Effector memory CD4-positive, alpha-beta T cell (primary cell): Measurements from ENCODE around the gene BORCS5.
"Not testable (repeated sequence)": the region's sequence is repeated elsewhere in the genome, so short reads cannot be mapped to it uniquely, and the experiment has no call there.

ENCODE experiments used
- DNase-seq, 3 donors: peaks; one replicate each; pipeline ENCODE4 v3.0.0-alpha.2; 2020
- H3K27ac ChIP-seq: 2 replicates; pipeline ENCODE4 v1.7.0; 2013; ENCODE audit warnings: mild to moderate bottlenecking, low read length, moderate library complexity; ENCODE audit not compliant: insufficient read depth, poor library complexity, severe bottlenecking
- H3K27me3 ChIP-seq: replicated peaks from 2 replicates; pipeline ENCODE4 v1.7.0; 2013; ENCODE audit warnings: mild to moderate bottlenecking, low read length; ENCODE audit not compliant: insufficient read depth, control insufficient read depth, poor library complexity, severe bottlenecking
- H3K36me3 ChIP-seq: 2 replicates; pipeline ENCODE4 v1.7.0; 2013; ENCODE audit warnings: mild to moderate bottlenecking, low read length, moderate library complexity; ENCODE audit not compliant: control insufficient read depth, insufficient read depth
- H3K4me1 ChIP-seq: 2 replicates; pipeline ENCODE4 v1.7.0; 2013; ENCODE audit warnings: low read length, mild to moderate bottlenecking; ENCODE audit not compliant: control insufficient read depth, insufficient read depth, poor library complexity, severe bottlenecking
- H3K4me3 ChIP-seq: 2 replicates; pipeline ENCODE4 v1.7.0; 2013; ENCODE audit warnings: low read length, low read depth, mild to moderate bottlenecking; ENCODE audit not compliant: insufficient read depth, poor library complexity, severe bottlenecking
- H3K9me3 ChIP-seq: 2 replicates; pipeline ENCODE4 v1.7.0; 2013; ENCODE audit warnings: mild to moderate bottlenecking, low read length, moderate library complexity; ENCODE audit not compliant: control insufficient read depth

Gene BORCS5

DNA sequence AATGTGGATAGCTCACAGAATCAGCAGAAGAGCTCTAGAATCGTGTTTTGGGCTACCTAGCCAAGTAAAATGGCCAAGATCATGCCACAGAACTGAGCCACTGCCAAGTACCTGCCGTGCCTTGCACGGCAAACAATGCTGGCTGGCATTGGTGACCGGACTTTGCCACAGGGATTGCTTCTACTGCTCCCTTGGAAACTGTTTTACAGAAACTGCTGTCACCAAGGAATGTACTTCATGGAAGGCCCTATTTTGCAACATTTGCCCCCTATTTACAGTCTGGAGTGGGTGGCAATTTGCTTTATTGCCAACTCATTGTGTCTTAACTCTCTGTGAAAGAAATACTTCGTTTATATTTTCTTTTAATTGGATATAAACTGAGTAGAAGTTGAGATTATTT lies 49.0 kb downstream of the BORCS5 start:
- DNase-seq = no peak
- Histone ChIP-seq H3K27ac (no peak overlapping the region), H3K36me3 (no peaks in the 10 kb centered on the region), H3K27me3 (no peaks in the 10 kb centered on the region), H3K4me1 (peaks cover 7% of the 10 kb centered on the region), H3K9me3 (no peaks in the 10 kb centered on the region), H3K4me3 (no peak overlapping the region)

DNA sequence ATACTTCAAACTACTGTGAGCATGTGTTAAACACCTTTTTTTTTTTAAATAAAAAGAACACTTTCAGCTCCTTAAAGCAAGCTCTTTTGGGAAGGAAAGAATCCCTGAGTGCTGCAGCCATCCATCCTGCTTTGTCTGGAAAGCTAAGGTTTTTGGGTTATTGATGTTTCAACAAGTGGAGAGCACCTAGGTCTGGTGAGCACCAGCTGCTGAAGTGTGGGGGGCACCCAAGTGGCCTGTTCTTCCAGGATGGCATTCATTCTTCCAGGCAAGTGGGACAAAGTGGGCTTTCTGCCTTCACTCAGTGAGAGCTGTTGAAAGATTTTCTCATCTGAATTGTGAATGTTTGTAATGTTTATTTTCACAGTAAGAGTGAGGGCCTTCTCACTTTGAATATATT lies 49.9 kb downstream of the BORCS5 start:
- H3K27ac ChIP-seq = no peak overlapping the region
- H3K27me3 ChIP-seq = no peaks in the 10 kb centered on the region
- H3K4me3 ChIP-seq = no peak overlapping the region
- peaks cover 7% of the 10 kb centered on the region for H3K4me1 ChIP-seq
- H3K36me3 ChIP-seq = no peaks in the 10 kb centered on the region
- H3K9me3 ChIP-seq = no peaks in the 10 kb centered on the region
- DNase-seq = no peak

DNA sequence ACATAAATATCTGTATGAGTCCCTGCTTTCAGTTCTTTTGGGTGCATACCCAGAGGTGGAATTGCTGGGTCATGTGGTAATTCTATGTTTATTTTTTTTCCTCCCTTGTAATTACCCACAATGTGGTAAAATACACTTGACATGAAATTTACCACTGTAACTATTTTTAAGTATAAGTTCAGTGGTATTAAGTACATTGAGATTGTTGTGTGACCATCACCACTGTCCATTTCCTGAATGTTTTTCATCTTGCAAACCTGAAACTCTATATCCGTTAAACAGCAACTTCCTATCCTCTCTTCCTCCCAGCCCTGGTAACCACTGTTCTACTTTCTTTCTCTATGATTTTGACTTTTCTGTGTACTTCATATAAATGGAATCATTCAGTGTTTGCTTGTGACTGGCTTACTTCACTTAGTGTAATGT lies 51.4 kb downstream of the BORCS5 start:
- H3K36me3 ChIP-seq = no peaks in the 10 kb centered on the region
- peaks cover 7% of the 10 kb centered on the region for H3K4me1 ChIP-seq
- no peaks in the 10 kb centered on the region for H3K9me3 ChIP-seq
- H3K27ac ChIP-seq = no peak overlapping the region
- H3K4me3 ChIP-seq = no peak overlapping the region
- H3K27me3 ChIP-seq = no peaks in the 10 kb centered on the region
- no peak for DNase-seq

DNA sequence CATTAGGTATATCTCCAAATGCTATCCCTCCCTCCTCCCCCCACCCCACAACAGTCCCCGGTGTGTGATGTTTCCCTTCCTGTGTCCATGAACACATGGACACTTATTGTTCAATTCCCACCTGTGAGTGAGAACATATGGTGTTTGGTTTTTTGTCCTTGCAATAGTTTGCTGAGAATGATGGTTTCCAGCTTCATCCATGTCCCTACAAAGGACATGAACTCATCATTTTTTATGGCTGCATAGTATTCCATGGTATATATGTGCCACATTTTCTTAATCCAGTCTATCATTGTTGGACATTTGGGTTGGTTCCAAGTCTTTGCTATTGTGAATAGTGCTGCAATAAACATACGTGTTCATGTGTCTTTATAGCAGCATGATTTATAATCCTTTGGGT lies 52.5 kb downstream of the BORCS5 start:
- not testable (repeated sequence) for H3K4me3 ChIP-seq, DNase-seq, H3K27me3 ChIP-seq, H3K36me3 ChIP-seq, H3K4me1 ChIP-seq, H3K9me3 ChIP-seq, H3K27ac ChIP-seq

DNA sequence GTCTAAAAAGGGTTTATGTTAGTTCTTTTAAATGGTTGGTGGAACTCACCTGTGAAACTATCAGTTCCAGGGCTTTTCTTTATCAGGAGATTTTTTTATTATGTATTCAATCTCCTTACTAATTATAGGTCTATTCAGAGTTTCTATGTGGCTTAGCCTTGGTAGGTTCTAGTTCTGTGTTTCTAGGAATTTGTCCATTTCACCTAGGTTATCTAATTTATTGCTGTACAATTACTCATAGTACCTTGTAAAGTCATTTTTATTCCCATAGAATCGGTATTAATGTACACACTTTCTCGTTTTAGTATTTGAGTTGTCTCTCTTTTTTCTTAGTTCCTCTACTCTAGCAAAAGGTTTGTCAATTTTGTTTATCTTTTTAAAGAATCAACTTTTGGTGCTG lies 59.0 kb downstream of the BORCS5 start:
- Histone ChIP-seq H3K36me3 (no peaks in the 10 kb centered on the region), H3K27me3 (no peaks in the 10 kb centered on the region), H3K9me3 (no peaks in the 10 kb centered on the region), H3K4me3 (no peak overlapping the region), H3K27ac (no peak overlapping the region), H3K4me1 (no peaks in the 10 kb centered on the region)
- DNase-seq = no peak

DNA sequence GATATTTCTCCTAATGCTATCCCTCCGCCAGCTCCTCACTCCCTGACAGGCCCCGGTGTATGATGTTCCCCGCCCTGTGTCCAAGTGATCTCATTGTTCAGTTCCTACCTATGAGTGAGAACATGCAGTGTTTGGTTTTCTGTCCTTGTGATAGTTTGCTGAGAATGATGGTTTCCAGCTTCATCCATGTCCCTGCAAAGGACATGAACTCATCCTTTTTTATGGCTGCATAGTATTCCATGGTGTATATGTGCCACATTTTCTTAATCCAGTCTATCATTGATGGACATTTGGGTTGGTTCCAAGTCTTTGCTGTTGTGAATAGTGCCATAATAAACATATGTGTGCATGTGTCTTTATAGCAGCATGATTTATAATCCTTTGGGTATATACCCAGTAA lies 62.3 kb downstream of the BORCS5 start:
- not testable (repeated sequence) for H3K9me3 ChIP-seq, H3K36me3 ChIP-seq, H3K27ac ChIP-seq, H3K4me1 ChIP-seq, H3K4me3 ChIP-seq, H3K27me3 ChIP-seq, DNase-seq

DNA sequence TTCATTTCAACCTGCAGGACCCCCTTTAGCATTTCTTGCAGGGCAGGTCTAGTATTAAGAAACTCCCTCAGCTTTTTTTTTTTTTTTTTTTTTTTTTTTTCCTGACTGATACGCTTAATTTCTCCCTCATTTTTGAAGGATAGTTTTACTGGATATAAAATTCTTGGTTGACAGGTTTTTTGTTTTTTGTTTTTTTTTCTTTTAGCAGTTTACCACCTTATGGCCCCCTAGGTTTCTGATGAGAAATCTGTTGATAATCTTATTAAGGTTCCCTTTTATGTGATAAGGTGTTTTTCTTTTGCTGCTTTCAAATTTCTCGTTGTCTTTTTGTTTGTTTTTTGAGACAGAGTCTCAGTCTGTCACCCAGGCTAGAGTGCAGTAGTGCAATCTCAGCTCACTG lies 66.5 kb downstream of the BORCS5 start:
- Histone ChIP-seq H3K27ac (no peak overlapping the region), H3K4me1 (no peaks in the 10 kb centered on the region), H3K4me3 (no peak overlapping the region), H3K36me3 (no peaks in the 10 kb centered on the region), H3K27me3 (no peaks in the 10 kb centered on the region), H3K9me3 (no peaks in the 10 kb centered on the region)
- DNase-seq = no peak

DNA sequence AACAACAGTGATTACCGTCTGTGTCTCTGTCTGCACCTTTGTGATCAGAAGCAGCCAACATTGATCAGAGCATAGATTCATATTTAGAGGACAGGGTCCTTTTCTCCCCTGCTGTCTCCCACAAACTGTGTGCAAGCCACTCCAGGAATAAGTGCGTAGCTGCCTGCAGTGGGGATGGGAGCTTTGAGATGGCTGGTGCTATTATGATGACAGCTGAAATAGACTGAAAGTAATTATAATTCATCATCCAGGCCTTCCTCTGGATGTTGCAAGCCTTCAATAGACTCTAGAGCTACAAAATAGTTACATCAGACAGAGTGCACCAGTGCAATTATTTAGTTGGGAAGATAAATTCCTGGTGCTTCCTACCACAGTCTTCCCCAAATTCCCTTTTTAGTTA lies 68.1 kb downstream of the BORCS5 start:
- Histone ChIP-seq H3K4me1 (peaks cover 8% of the 10 kb centered on the region), H3K4me3 (no peak overlapping the region)
- DNase-seq = no peak

DNA sequence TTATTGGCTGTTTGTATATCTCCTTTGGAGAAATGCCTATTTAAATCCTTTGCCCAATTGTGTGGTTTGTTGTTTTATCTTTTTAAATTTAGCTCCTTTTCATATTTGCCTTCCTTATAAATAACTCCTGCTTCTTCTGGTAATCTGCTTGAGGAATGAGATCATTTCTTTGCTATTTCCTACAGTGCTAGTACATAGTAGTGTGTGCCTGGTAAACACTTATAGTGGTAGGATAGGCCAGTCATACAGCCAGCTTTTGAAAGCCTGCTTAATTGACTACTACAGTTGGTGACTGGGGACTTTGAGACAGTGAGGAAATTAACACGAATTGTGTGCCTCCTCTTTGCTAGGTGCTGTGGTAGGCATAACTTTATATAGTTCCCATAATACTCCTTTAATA lies 68.7 kb downstream of the BORCS5 start:
- H3K4me3 ChIP-seq = no peak overlapping the region
- peaks cover 8% of the 10 kb centered on the region for H3K4me1 ChIP-seq
- no peak overlapping the region for H3K27ac ChIP-seq
- H3K9me3 ChIP-seq = no peaks in the 10 kb centered on the region
- no peaks in the 10 kb centered on the region for H3K36me3 ChIP-seq
- no peak for DNase-seq
- no peaks in the 10 kb centered on the region for H3K27me3 ChIP-seq

More for the DNA sequence above, 68.1 kb downstream of the BORCS5 start:
- Histone ChIP-seq H3K9me3 (no peaks in the 10 kb centered on the region), H3K27me3 (no peaks in the 10 kb centered on the region), H3K27ac (no peak overlapping the region), H3K36me3 (no peaks in the 10 kb centered on the region)

DNA sequence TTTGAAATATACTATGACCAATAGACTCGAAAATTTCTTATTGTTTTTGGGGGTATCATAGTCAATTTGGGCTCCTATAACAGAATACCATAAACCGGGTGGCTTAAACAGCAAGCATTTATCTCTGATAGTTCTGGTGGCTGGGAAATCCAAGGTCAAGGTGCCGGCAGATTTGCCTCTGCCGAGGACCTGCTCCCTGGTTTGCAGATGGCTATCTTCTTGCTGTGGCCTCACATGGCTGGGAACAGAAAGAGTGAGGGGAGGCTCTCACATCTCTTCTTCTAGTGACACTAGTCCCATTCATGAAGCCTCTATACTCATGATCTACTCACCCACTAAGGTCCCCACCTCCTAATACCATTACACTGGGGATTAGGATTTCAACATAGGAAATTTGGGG lies 70.7 kb downstream of the BORCS5 start:
- Histone ChIP-seq H3K4me1 (peaks cover 11% of the 10 kb centered on the region), H3K27ac (no peak overlapping the region), H3K36me3 (no peaks in the 10 kb centered on the region), H3K9me3 (no peaks in the 10 kb centered on the region), H3K27me3 (no peaks in the 10 kb centered on the region), H3K4me3 (no peak overlapping the region)
- no peak for DNase-seq

DNA sequence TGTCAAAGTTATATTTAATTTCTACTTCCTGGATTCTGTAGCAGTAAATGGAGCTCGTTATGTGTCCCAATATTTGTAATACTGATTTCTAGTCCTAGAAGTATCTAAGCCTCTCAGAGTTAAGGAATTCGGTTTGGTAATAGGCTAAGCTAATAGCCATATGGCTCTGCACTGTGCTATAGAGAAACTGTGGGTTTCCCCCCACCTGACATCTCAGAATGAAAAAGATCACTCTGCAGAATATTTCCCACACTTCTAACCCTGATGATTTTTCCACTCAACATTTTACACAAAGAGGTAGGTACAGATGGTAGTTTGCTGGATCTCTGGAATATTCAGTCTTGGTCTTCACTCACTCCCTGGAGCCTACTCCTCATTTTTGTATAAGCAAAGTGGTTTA lies 71.2 kb downstream of the BORCS5 start:
- no peak overlapping the region for H3K27ac ChIP-seq

More for the DNA sequence above, 71.2 kb downstream of the BORCS5 start:
- H3K9me3 ChIP-seq = no peaks in the 10 kb centered on the region
- no peak for DNase-seq
- H3K4me3 ChIP-seq = no peak overlapping the region
- no peaks in the 10 kb centered on the region for H3K36me3 ChIP-seq
- H3K4me1 ChIP-seq = peaks cover 11% of the 10 kb centered on the region
- no peaks in the 10 kb centered on the region for H3K27me3 ChIP-seq
